ENCODE measurements around the gene VPS29. TPM values are rescaled to one million over a fixed set of nuclear protein-coding genes. Genes with fewer than 3 reads are reported as not detected.
A peak's percentile ranks its signal among the peaks of the same experiment; 100 is the strongest.

VPS29 gene
- total and polyA plus RNA-seq, 9 of the 15 experiments (the other 6 are each of a cell fraction or from before 2014, with no cell fraction given): 85.8 to 638 (median 272) TPM

GRCh38 chr12:110501399-110501751 is 536 bp downstream of the VPS29 start (continued):
- TF ChIP-seq UBTF (IDR thresholded peaks at IDR 0.05; ENCODE audit: borderline replicate concordance in 1 of 2, low read depth in 2 of 2, low read length in 2 of 2): peak in 1 of 2 experiments; percentile 87; a peak in 1 of 4 replicates
- no peak for TF ChIP-seq KLF6 (CRISPR knock-in tag; IDR thresholded peaks at IDR 0.05; ENCODE audit: borderline replicate concordance)
- no peak for TF ChIP-seq JUND (IDR thresholded peaks at IDR 0.05; ENCODE audit: borderline replicate concordance, low read depth, low read length)
- TF ChIP-seq JUND (tag; IDR thresholded peaks at IDR 0.05; ENCODE audit: borderline replicate concordance, low read depth, low read length): no peak
- no peak for TF ChIP-seq TRIM24 (IDR thresholded peaks at IDR 0.05)
- TF ChIP-seq MYBL2 (IDR thresholded peaks at IDR 0.05; ENCODE audit: low read depth): no peak
- TF ChIP-seq MYBL2 (CRISPR knock-in tag; IDR thresholded peaks at IDR 0.05; ENCODE audit: borderline replicate concordance): no peak
- 0 out of 2 replicates have a peak, but pooled peaks have one; percentile 37 for TF ChIP-seq USF1 (CRISPR knock-in tag; IDR thresholded peaks at IDR 0.05)
- no peak for TF ChIP-seq POLR2AphosphoS2 (IDR thresholded peaks at IDR 0.05; ENCODE audit: low read length)
- no peak for TF ChIP-seq KDM1A (IDR thresholded peaks at IDR 0.05)
- no peak for TF ChIP-seq BRCA1 (IDR thresholded peaks at IDR 0.05)
- TF ChIP-seq BRCA1 (CRISPR knock-in tag; IDR thresholded peaks at IDR 0.05): 0 out of 2 replicates have a peak, but pooled peaks have one; percentile 55
- no peak for TF ChIP-seq MTA2 (IDR thresholded peaks at IDR 0.05; ENCODE audit: low read depth)
- no peak for TF ChIP-seq JUN (IDR thresholded peaks at IDR 0.05; ENCODE audit: borderline replicate concordance, low read depth, low read length)
- TF ChIP-seq JUN (CRISPR knock-in tag; IDR thresholded peaks at IDR 0.05; ENCODE audit: borderline replicate concordance): 0 out of 2 replicates have a peak, but pooled peaks have one; percentile 48
- TF ChIP-seq NR4A1 (CRISPR knock-in tag; IDR thresholded peaks at IDR 0.05): no peak
- no peak for TF ChIP-seq NR4A1 (tag; IDR thresholded peaks at IDR 0.05)
- TF ChIP-seq ATF1 (CRISPR knock-in tag; IDR thresholded peaks at IDR 0.05): no peak
- TF ChIP-seq ATF1 (tag; IDR thresholded peaks at IDR 0.05): no peak
- TF ChIP-seq ETV1 (tag; conservative IDR thresholded peaks at IDR 0.05; ENCODE audit: low read depth): 0 out of 2 replicates have a peak, but pooled peaks have one; percentile 22
- TF ChIP-seq ZNF586 (CRISPR knock-in tag; conservative IDR thresholded peaks at IDR 0.05): no peak
- TF ChIP-seq E2F6 (IDR thresholded peaks at IDR 0.05; ENCODE audit: borderline replicate concordance in 1 of 2, extremely low read depth in 1 of 2, insufficient read depth in 1 of 2, insufficient read length in 1 of 2, low read depth in 1 of 2, low read length in 1 of 2, poor library complexity in 1 of 2, severe bottlenecking in 1 of 2): peak in 1 of 2 experiments; percentile 42
- 0 out of 4 replicates have a peak, but pooled peaks of 1 of the 2 experiments have one; percentile 37 for TF ChIP-seq FOXA3 (CRISPR knock-in tag; conservative IDR thresholded peaks at IDR 0.05 in 1 of 2, IDR thresholded peaks at IDR 0.05 in 1 of 2)
- no peak for TF ChIP-seq FOXP1 (CRISPR knock-in tag; IDR thresholded peaks at IDR 0.05)
- no peak for TF ChIP-seq ESRRA (IDR thresholded peaks at IDR 0.05; ENCODE audit: borderline replicate concordance, low read depth)

Data from K562 (cell line).